ENCODE results near the gene RAPGEF5.

The RAPGEF5 gene

DNA sequence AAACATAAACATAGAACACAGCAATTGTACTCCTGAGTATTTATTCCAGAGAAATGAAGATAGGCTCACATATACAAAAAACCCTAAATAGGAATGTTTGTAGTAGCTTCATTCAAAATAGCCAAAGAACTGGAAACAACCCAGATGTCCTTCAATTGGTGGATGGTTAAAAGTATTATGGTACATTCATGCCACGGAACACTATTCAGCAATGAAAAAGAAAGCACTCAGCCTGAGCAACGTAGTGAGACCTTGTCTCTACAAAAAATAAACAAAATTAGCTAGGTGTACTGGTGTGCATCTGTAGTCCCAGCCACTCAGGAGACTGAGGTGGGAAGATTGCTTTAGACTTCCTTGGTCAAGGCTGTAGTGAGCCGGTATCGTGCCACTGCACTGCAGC, 94.4 kb downstream of the RAPGEF5 start:
- no peak for DNase-seq (ENCODE audit: low spot score)

DNA sequence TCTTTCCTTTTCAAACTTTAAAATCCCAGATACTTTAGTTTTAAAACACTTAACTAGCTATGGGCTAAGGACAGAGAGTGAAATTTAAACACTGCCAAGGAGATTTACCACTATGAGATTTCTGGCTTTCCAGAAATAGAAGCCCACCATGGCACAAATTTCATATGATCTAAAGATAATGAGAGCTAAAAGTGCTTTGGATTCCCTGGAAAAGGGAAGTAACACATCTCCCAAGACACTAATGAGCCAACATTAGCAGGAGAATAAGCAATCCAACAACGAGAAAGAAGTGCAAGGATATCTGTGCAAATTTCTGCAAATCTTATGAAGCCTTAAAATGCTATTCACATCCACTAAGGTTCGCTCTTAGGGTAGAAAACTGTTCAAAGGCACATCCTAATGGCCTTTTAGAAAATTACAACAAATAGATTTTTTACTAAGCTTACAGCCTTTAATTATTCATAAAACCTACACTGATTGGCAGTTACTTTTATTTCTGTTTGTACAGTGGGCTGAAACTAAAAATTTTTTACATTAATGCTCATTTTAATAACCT, 100.3 kb downstream of the RAPGEF5 start:
- DNase-seq (ENCODE audit: low spot score) = no peak

DNA sequence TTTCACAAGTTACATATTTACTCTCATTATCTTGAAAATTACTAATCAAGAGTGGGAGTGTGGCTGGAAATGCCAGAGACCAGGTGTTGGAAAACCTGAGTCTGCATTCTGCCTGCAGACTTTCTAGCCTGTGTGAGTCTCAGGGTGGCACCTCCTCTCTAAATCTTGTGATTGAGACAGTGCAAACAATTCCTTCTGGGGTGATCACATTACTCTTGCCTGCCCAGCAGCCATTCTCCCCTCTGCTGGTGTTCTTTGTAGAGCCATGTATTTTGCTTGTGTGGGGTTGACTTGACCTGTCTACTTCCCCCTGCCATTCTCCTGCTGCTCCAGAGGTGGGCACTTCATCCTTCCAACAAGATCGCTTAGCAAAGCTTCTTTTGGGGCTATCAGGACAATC, 101.1 kb downstream of the RAPGEF5 start:
- no peak for DNase-seq (ENCODE audit: low spot score)

DNA sequence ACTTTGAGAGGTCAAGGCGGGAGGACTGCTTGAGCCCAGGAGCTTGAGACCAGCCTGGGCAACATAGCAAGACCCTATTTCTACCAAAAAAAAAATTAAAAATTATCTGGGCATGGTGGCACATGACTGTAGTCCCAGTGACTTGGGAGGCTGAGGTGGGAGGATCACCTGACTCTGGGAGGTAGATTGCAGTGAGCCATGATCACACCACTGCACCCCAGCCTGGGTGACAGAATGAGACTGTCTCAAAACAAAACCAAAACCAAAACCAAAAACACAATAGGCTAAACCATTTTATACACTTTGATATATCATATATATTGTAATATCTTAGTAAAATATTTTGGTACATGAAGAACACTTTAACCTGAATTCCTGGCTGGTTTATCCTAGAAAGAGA, 101.6 kb downstream of the RAPGEF5 start:
- peak; percentile 15 for DNase-seq (ENCODE audit: low spot score)

DNA sequence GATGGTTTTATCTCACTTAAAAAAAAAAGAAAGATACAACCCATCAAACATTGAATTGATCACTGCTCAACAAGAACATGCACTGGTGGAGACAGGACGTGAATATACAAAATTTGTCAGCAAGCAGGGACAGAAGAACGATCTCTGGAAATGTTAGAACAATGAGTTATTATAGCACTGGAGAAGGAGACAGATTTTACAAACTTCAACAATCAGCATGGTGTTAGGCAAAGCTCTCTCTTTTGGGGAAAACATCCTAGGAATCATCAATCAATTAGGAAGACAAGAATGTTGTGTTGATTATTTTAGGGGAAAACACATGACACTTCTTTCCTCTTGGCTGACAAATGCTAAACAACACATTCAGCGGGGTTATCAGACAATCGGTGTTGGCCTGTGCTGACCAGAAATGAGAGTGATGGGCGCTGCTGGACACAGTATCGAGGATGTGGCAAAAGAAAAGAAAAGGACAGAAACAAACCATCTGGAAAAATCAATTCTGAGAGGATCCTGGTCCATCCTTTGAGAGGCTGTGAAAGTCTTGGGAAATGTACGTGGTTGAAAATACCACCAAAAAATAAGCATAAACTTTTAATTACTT, 103.9 kb downstream of the RAPGEF5 start:
- DNase-seq (ENCODE audit: low spot score) = no peak

DNA sequence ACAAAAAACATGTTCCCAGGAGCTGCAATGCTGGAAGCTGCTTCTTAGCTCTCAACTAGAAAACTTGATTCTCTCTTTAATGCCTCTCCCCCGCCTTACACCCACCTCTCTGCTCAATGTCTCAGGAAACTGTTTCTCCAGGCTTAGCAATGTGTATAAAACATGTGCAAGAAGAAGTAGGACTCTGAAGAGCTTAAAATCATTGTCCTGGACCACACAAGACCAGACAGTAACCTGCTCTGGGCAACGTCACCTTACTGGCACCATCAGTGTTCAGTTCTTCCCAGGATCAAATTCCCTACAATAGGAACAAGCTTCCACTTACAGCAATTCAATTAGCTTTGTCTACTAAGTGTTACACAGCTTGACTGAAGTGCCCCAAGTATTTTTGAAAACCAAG, 104.9 kb downstream of the RAPGEF5 start:
- DNase-seq (ENCODE audit: low spot score) = no peak

DNA sequence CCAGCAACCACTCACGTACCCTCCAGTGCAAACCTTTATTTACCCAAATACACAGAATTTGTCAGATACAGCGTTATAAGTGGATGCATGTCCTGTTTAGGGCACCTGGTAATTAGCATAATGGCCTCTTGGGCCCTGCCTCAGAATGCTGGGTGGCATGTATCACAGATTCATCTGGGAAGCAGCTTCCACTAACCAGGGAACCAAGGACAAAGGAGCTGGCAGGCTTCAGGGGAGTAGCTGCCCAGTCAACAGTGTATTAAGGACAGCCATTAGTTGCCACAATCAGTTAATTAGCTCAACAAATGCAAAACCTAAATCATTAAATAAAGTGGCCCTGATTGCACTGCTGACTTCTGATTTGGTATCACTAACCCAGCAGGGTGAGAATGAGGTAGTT, 105.7 kb downstream of the RAPGEF5 start:
- DNase-seq (ENCODE audit: low spot score) = no peak

DNA sequence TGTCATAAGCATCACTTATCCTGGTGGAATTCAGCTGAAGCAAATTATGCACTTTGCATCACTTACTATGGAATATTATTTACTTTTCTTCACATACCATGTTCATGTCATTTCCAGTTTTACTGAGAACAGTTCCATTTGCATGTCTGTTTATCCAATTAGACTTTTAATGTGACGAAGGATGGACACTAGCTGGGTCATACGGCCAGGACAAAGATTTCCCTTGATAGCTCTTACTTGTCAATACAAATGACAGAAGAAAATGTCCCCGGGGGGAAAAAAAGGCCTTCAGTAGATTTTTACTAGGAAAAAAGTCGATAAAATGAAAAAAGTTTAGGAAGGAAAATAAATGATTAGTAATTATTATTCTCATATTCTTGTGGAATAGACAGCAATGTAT, 106.6 kb downstream of the RAPGEF5 start:
- DNase-seq (ENCODE audit: low spot score) = no peak

DNA sequence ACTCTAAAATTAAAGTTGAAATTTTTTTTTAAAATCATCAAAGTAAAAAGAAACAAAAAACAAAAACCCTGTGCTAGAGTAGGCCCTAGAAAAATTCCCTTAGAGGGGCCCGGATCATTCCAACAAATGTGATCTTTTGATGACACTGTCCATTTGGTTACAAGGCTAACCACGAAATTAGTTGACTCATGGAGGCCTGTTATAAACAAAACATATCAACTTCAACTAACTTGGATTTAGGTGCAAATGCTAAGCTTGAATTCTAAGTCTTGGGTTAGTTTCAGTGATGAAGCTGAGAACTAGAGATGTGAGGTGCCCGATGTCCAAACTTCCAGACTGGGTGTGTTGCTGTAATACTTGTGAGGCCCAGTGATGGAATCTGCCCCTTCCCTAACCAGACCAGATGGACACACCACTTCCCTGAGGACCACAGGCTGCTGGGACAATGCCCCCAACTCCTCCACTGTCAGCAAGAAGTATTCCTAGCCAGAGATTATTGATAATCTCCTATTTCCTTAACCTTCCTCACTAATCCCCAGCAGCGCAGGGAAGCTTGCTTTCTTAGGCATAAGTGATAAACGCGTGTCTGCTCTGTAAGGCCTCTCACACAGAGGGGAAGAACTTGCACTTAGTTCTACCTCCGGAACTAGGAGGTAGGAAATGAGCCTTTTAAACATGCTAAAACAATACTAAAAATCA, 108.7 kb downstream of the RAPGEF5 start:
- DNase-seq (ENCODE audit: low spot score) = no peak

DNA sequence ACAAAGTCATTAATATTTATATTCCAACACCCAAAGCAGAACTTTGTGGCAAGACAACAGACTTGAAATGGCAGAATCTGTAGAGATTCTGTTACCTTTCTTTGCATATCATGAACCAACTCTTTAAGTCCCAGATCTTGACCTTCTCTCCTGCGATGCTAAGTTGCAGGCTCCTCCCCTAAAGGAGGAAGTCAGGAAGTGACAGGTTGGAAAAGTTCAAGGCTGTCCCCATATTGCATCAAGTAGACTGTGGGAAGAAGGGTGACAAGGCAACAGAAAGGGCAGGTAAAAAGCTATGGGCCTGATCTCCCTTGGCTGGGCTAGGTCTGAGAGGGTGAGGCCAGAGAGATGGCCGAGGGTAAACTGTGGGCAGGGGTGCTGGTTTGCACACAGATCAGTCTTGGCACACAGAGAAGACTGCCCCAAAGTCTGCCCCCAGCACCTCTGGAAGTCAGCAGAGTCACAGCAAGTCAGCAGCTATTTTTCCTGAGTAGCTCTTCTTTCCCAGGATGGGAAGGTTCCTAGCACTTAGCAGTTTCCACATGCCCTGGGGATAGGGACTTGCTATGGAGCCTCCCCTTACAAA, 115.1 kb downstream of the RAPGEF5 start:
- DNase-seq (ENCODE audit: low spot score) = no peak

DNA sequence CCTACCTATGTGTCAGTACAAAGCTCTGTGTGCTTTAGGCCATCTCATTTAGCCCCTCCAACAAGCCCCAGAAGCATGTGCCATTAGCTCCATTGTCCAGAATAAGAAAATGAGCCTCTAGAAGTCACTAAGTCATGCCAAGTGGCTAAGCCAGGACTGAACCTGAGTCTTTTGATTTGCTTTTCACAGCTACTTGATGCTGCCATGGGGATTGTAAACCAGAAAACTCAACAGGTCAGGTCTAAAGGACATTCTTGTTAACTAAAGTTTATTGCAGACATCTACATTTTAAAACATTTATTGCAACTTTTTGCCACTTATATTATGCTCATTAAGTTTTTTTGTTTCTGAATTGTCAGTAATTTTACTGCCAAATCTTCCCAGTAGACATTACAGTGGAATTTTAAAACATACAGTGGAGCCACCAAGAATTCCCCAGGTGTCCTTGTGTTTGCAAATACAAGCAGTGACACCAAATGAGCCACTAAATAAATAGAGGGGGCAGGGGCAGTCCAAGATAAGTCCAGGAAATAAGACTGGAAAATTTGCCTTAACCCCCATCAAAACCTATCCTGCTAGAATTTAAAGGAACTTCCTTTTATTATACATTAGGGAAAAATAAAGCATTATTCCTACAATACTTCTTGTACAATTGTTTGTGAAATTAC, 115.9 kb downstream of the RAPGEF5 start:
- DNase-seq (ENCODE audit: low spot score) = no peak

DNA sequence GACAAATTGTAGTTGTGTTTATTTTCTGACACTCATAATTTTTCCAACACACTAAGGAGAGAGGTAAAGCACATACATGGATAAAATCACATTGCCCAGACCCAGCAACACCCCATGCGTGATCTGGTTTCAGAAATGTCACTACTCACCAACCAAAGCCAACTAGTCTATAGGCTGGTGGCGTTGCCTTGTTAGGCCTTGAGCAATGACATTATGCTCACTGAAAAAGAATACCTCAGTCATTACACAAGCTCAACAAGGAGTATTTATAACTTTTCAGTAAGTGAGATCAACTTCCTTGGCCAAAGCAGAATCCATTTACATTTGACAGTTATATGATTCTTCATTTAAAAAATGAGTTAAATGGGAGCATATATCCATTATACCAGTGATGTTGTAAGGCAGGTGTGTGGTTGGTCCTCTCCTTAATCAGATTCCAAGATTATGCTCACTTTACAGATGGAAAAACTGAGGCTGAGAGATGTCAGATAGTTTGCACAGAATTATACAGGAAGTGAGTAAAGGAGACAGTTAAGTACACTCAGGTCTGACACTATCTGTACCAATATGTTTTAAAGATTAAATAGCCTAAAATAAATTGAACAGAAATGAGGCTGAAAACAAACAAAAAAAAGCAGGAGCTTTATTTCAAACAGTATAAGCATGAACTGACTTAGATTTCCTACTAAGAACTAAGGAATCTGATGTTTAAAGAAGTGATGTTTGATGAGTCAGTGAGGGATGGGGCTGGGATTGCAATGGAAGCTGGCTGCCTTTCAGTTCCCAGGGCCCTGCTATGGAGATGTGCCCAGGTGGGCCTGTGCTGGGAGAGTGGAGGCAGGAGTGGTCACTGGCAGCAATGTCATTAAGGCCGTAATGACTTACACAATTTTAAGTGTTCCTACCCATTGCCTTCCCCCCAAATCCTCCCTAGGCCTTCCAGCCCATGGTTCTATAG, 118.3 kb downstream of the RAPGEF5 start:
- no peak for DNase-seq (ENCODE audit: low spot score)

DNA sequence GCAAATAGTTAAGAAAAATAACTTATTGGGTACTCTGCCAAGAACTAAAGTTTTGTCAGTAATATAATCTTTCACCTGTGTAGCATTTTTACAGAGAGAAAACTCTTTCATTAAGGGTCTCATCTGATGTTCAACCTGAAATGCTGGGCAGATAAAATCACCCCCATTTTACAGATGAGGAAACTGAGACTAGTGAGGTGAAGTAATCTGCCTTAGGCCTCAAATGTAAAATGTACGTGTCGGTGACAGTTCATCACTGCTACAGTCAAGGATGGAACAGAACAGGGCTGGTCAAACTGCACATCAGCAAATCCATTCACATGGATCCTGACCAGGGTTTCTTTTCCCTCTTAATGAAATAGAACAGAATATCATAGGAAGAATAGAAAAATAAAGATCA, 121.8 kb downstream of the RAPGEF5 start:
- no peak for DNase-seq (ENCODE audit: low spot score)

DNA sequence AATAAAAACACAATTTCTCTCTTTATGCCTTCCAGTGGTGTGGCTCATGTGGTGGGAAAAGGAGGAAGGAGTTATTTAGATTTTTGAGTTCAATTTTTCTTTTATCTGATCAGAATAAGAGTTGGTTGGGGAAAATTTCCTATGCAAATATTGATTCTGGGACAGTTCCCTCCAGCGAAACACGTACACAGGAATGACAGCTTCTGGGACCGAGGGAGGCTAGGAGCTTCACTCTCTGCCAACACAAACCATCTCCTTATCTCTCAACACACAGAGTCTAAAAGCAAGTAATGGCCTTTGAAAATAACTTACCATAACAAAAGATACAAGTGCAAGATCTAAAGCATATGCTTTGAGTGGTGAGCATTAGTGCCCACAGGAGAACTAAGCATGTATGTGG, 122.7 kb downstream of the RAPGEF5 start:
- DNase-seq (ENCODE audit: low spot score) = no peak

DNA sequence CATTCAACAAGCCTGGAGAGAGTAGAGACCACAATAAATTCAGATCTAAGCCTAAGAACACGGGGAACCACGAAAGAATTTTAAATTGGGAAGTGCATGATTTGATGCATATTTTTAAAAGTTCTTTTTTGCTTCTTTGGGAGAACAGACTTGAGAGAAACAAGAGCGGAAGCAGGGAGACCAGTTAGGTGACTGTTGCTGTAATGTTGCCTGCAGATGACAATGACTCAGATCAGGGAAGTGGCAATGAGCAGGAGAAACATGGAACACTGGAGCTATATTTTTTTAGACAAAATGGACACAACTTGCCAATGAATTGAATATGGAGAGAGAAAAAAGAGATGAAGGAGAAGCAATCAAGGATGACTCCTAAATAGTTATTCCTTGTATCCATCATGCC, 125.1 kb downstream of the RAPGEF5 start:
- DNase-seq (ENCODE audit: low spot score) = no peak

DNA sequence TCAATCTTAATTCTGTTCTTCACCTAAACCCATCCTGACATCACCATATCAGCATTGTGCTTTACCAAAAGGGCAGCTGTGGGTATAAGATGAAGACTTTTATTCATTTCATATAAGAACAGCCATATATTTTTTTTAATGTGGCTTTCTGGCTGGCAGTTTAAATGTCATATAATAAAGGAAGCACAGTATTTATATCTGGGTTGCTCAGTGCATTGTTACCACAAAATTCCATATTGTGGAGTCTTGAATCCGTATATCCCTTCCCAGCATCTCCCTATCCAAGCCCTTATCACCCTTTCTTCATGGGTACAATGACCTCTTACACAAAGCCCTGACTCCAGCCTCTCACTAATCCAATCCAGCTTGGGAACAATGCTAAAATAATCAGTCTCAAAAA, 125.8 kb downstream of the RAPGEF5 start:
- DNase-seq (ENCODE audit: low spot score) = no peak

DNA sequence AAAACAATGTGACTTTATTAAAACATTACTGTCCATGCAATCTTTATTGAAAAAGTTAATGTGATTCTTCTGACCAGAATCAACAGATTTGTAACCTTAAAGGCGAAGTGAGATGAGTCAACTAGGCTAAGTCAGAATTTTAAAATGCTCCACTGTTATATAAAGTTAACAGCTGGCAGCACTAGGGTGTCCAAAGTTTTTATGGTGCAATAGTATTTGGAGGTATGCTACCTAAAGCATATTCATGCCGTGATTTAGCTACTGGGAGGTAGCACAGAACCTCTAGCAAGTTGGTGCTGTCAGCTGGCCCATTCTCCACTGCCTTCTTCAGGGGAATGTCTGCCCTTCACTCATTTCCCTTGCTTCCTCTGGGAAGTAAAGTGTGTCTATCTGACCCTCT, 126.7 kb downstream of the RAPGEF5 start:
- no peak for DNase-seq (ENCODE audit: low spot score)

DNA sequence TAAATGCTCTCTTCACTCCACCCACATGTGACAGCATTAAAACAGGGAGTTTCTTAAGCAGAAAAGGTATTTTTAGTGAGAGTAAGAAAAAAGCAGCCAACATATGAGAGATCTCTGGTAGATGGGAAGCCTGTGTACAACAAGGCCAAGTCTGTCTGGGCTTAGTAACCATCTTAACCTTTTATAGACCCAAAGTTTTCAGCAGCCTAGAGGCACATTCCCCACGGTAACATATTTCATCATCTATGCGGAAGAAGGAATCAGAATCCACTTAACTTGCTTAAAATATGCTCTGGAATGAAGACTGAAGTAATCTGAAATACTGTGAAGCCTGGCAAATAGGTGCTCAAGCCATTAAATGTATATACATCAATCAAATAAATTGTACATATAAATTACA, 127.8 kb downstream of the RAPGEF5 start:
- DNase-seq (ENCODE audit: low spot score) = no peak

DNA sequence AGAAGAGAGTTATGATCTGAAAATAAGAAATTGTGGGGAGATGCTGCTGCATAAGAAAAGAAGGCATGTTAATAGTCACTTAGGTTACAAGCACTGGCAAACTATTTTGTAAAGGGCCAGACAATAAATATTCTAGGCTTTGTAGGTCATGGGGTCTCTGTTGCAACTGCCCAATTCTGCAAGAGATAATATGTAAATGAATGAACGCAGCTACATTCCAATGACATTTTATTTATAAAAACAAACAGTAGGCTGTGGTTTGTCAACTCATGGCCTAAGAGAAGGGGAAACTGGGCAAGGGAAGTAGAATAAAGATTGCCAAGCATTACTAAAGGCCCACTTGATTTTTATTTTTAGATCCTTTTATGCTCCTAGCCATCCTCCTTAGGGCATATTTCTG, 133.1 kb downstream of the RAPGEF5 start:
- DNase-seq (ENCODE audit: low spot score) = no peak

DNA sequence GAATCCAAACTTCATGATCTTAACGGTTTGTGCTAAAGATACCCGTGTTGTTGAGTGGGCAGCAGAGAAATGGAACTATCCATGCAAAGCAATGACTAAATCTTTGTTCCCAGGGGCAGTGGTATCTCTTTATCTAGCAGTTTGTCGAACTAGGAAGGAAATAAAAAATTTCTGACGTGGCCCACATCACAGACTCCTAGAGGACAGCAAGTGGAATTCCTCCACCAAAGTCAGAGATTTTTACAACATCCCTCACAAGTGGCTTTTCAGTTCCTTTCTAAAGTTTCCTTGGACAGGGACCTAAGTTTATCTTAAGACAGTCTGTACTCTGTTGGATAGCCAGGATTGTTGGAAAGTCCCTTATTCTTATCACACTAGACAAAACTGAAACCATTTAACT, 136.0 kb downstream of the RAPGEF5 start:
- DNase-seq (ENCODE audit: low spot score) = no peak

DNA sequence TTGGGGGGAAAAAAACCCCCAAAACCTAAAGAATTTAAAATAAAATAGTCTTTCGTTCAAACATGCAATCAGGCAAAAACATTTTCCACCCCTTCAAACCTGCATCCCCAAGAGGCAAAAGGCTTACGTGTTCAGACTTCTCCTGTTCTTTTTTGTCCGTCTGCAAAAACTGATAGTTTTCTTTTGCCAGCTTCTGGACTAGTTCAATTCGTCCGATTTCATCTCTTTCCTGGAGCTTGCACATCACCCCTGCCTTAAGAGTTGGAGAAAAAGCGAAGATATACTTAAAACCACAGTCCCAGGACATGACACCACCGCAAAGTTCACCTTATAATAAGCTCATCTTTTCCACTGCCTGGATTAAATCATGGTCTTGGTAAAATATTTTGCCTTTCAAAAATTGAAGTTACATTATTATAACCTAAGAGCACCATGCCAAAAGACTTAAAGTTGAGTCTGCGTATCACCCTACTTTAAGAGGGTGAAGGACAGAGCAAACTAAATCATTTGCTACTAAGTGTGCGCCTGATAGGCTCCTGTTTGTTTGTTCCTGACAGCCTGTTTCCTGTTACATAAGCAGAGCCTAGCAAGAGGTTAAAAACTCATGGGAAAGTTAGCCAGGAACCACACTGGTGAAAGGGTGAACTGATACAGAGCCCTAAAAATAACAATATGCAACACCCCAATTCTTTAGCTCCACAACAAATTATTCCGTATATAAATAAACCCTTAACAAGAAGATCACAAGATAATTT, 137.0 kb downstream of the RAPGEF5 start:
- DNase-seq (ENCODE audit: low spot score) = no peak

All from activated CD4-positive, alpha-beta T cell treated with anti-CD3 and anti-CD28 coated beads, Interleukin-2, Interleukin-4, amounts not matched to agents 100 ng/mL and 50 ng/mL, durations not matched to agents 16 hours and 8 hours (primary cell).